Natural killer cell (primary cell): ENCODE measurements around the gene FTCDNL1. TPM values are rescaled to one million over a fixed set of nuclear protein-coding genes. Genes with fewer than 3 reads are reported as not detected.
A peak's percentile ranks its signal among the peaks of the same experiment; 100 is the strongest.

Source experiments
- ATAC-seq, 3 donors: fragments of 150-1000 bp in 2 of 3; fragments of 200-7000 bp in 1 of 3; cut with Tn5 transposase; 1 replicate in 1 of 3; 2 replicates in 2 of 3; pipeline ENCODE4 v1.10.0; 2021; ENCODE audit warnings: mild to moderate bottlenecking in 2 of 3, moderate library complexity in 2 of 3
- DNase-seq, 2 donors: peaks; one replicate each; pipeline versions ENCODE4 v3.0.0 to v3.0.0-alpha.2; 2013 to 2021; ENCODE audit warnings: mixed read lengths in 1 of 2
- H3K27ac ChIP-seq: one replicate; pipeline ENCODE4 v1.5.1; 2013; ENCODE audit warnings: mild to moderate bottlenecking, low read length
- H3K27me3 ChIP-seq: one replicate; pipeline ENCODE4 v1.6.1; 2013; ENCODE audit warnings: low read length; ENCODE audit not compliant: control insufficient read depth, insufficient read depth
- H3K36me3 ChIP-seq: one replicate; pipeline ENCODE4 v1.6.1; 2013; ENCODE audit warnings: low read length; ENCODE audit not compliant: control insufficient read depth, insufficient read depth
- H3K4me1 ChIP-seq: one replicate; pipeline ENCODE4 v1.6.1; 2013; ENCODE audit warnings: low read length; ENCODE audit not compliant: control insufficient read depth, insufficient read depth
- H3K4me3 ChIP-seq: one replicate; pipeline ENCODE4 v1.5.1; 2013; ENCODE audit warnings: low read length
- H3K9me3 ChIP-seq: one replicate; pipeline ENCODE4 v1.6.1; 2013; ENCODE audit warnings: low read length; ENCODE audit not compliant: control insufficient read depth, insufficient read depth
- H3K27ac Mint-ChIP-seq, 2 donors: one replicate each; pipeline ENCODE4 v1.8.0; 2022; ENCODE audit warnings: mild to moderate bottlenecking in 2 of 2, mixed read lengths in 2 of 2, moderate library complexity in 1 of 2
- H3K27me3 Mint-ChIP-seq, 2 donors: one replicate each; pipeline ENCODE4 v1.8.0; 2022; ENCODE audit warnings: low read depth in 2 of 2, mixed read lengths in 2 of 2
- H3K36me3 Mint-ChIP-seq: one replicate; pipeline ENCODE4 v1.8.0; 2022; ENCODE audit warnings: mixed read lengths
- H3K4me1 Mint-ChIP-seq, 2 donors: one replicate each; pipeline ENCODE4 v1.8.0; 2022; ENCODE audit warnings: mixed read lengths in 2 of 2
- H3K4me3 Mint-ChIP-seq: one replicate; pipeline ENCODE4 v1.8.0; 2022; ENCODE audit warnings: mild to moderate bottlenecking, moderate library complexity, mixed read lengths
- H3K9me3 Mint-ChIP-seq, 2 donors: one replicate each; pipeline ENCODE4 v1.8.0; 2022; ENCODE audit warnings: mixed read lengths in 2 of 2
- WGBS: methylation state at CpG from one replicate; pipeline ENCODE4 v1.1.7; 2013; ENCODE audit warnings: missing lambda C conversion rate; ENCODE audit not compliant: insufficient coverage; 5-methylcytosine and 5-hydroxymethylcytosine counted together
- intact Hi-C: fragments of 100-400 bp; cut with micrococcal nuclease; formaldehyde crosslinking; loops from one replicate; pipeline ENCODE4 v1.14.2; 2022
- total RNA-seq, 4 donors: library from RNA; stranded (reverse); fragments of 120-200 nt in 1 of 4; gene quantifications; one replicate each; pipeline versions ENCODE4 v1.2.3 to v1.2.4, GENCODE V29; 2013 to 2022
- TF ChIP-seq, protein P1 (sequence below): fragments of 200-600 bp; IDR thresholded peaks from one replicate; pipeline ENCODE4 v1.8.0; 2022; ENCODE audit warnings: antibody characterized with exemption

FTCDNL1 gene
- total RNA-seq, 3 donors from 2014 or later (not counting 1 experiment from before 2014, with no cell fraction given), result 0.52 to 0.95 TPM; not detected in 1

DNA sequence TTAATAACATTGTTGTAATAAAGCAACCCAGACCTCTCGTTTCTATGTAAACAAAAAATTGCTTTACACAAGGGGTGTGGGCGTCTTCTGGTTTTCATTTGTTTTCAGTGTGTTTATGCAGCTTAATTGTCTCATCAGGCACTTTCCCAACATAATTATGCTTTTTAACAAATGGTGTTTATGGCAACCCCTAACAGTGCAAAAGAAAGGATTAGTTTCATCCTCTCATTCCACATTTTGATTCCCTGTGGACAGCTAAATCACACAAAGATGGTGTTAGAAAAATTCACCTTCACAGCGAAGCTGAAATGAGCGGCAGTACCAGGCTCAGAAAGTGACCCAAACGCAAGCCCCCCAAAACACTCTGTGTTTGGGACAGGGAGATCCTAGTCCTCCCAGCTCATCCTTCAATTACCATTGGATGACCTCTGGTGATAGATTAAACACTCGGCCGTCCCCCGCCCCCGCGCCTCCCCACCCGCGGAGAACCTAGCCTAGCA is 724 bp downstream of the FTCDNL1 start:
- WGBS, result 2% methylated on average over 10 of the region's 12 CpGs
- intact Hi-C loops, result no loop called here
- H3K9me3 ChIP-seq, result no peaks in the 10 kb centered on the region
- peaks cover 11 to 28% of the 10 kb centered on the region in 2 donors for H3K27me3 Mint-ChIP-seq
- TF ChIP-seq, protein P1, sequence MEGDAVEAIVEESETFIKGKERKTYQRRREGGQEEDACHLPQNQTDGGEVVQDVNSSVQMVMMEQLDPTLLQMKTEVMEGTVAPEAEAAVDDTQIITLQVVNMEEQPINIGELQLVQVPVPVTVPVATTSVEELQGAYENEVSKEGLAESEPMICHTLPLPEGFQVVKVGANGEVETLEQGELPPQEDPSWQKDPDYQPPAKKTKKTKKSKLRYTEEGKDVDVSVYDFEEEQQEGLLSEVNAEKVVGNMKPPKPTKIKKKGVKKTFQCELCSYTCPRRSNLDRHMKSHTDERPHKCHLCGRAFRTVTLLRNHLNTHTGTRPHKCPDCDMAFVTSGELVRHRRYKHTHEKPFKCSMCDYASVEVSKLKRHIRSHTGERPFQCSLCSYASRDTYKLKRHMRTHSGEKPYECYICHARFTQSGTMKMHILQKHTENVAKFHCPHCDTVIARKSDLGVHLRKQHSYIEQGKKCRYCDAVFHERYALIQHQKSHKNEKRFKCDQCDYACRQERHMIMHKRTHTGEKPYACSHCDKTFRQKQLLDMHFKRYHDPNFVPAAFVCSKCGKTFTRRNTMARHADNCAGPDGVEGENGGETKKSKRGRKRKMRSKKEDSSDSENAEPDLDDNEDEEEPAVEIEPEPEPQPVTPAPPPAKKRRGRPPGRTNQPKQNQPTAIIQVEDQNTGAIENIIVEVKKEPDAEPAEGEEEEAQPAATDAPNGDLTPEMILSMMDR, result no peak
- ATAC-seq (no peak), DNase-seq (no peak)
- H3K4me3 Mint-ChIP-seq, result peak overlapping the region; percentile 67
- no peak overlapping the region for H3K27ac ChIP-seq
- H3K27me3 ChIP-seq, result no peaks in the 10 kb centered on the region
- H3K36me3 ChIP-seq, result no peaks in the 10 kb centered on the region
- H3K4me1 ChIP-seq, result peaks cover 8% of the 10 kb centered on the region
- H3K9me3 Mint-ChIP-seq, result no peaks in the 10 kb centered on the region
- peak overlapping the region; percentile 54 for H3K4me3 ChIP-seq
- no peak overlapping the region for H3K27ac Mint-ChIP-seq
- H3K4me1 Mint-ChIP-seq, result peaks cover 7% of the 10 kb centered on the region in 2 donors
- H3K36me3 Mint-ChIP-seq, result no peaks in the 10 kb centered on the region

DNA sequence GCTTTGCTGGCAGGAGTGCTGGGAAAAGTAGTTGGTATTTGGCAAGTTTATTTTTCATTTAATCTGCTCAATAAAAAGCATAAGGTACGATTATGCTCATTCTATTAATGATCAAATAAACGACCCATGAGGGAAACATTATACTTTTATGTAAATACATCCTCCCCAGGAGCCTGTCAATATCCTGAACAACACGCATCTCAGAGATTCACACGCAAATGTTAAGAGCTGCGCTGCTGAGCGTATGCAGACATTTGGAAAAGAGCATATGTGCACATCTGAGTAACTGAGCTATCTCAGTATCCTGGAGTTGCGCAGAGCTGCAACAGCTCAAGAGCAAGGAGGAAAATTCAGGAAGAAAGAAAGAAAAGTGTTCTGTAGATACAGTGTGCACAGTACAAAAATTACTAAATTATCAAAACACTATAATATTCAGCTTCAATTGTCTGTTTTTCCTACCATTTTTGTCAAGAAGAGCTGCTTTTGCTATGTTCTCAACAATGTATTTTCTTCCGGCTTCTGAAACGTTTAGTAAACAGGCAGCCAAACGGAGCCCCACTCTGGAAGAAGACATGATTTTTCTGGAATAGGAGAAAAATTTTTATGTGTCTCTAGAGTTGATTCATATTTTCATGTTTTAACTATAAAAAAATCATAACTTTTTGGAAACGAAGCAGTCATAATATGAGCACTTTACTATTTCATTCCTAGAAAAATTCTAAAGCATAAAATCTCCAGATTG is 2.4 kb downstream of the FTCDNL1 start:
- H3K27ac ChIP-seq, result no peak overlapping the region
- ATAC-seq (no peak), DNase-seq (no peak)
- no peaks in the 10 kb centered on the region for H3K9me3 ChIP-seq
- WGBS, result over 99% methylated on average over 11 of the region's 11 CpGs
- Mint-ChIP-seq H3K27me3 (peaks cover 8 to 28% of the 10 kb centered on the region in 2 donors), H3K27ac (no peak overlapping the region), H3K36me3 (no peaks in the 10 kb centered on the region), H3K9me3 (no peaks in the 10 kb centered on the region), H3K4me3 (no peak overlapping the region), H3K4me1 (peaks cover 7% of the 10 kb centered on the region in 2 donors)
- H3K4me1 ChIP-seq, result peaks cover 8% of the 10 kb centered on the region
- no peaks in the 10 kb centered on the region for H3K27me3 ChIP-seq
- intact Hi-C loops, result no loop called here
- TF ChIP-seq, protein P1, result no peak
- no peaks in the 10 kb centered on the region for H3K36me3 ChIP-seq
- H3K4me3 ChIP-seq, result no peak overlapping the region

DNA sequence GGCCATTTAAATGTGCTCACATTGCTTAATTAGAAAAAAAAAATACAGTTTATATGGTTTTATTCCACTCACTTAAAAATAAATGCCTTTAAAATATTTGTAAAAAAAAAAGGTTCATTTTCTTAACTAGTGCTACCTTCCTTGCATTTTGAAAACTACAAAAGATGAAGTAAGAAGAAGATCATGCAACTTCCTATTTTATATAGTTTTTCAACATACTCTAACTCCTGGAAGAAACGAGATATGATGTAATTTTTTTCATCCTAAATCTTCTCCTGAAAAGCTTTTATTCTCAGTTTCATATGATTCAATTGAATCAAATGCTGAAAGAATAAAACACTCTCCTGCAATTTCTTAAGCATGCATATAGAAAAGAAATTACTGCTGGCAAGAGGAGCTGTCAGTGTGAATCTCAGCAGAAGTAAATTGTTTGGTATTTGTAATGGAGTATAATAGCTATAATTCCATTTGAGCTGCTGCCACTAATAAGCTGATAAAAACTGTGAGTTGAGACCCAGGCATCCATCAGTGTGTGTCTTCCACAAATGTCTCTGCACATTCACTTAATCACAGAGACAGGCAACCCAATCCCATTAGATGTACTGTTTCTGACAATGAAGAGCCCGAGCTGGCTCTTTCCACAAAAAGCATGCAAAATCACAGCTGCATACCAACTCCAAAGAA is 3.7 kb downstream of the FTCDNL1 start:
- H3K4me3 Mint-ChIP-seq, result no peak overlapping the region
- H3K4me1 ChIP-seq, result peaks cover 8% of the 10 kb centered on the region
- no peaks in the 10 kb centered on the region for H3K27me3 ChIP-seq
- TF ChIP-seq, protein P1, result no peak
- peaks cover 7% of the 10 kb centered on the region in 2 donors for H3K4me1 Mint-ChIP-seq
- H3K4me3 ChIP-seq, result no peak overlapping the region
- 72% methylated on average over 2 of the region's 2 CpGs for WGBS
- DNase-seq (no peak), ATAC-seq (no peak)
- no peaks in the 10 kb centered on the region for H3K9me3 ChIP-seq
- H3K36me3 ChIP-seq, result no peaks in the 10 kb centered on the region
- intact Hi-C loops, result no loop called here
- peaks cover 7 to 18% of the 10 kb centered on the region in 2 donors for H3K27me3 Mint-ChIP-seq
- no peak overlapping the region for H3K27ac Mint-ChIP-seq
- no peaks in the 10 kb centered on the region for H3K36me3 Mint-ChIP-seq
- H3K9me3 Mint-ChIP-seq, result no peaks in the 10 kb centered on the region
- no peak overlapping the region for H3K27ac ChIP-seq
